HG03460 (cell line): Measurements from ENCODE around the gene GUCA1A.

Experiments
- ATAC-seq: cut with Tn5 transposase; IDR thresholded peaks from one replicate; pipeline ENCODE4 v1.9.1; 2021; ENCODE audit not compliant: unreplicated experiment

Gene GUCA1A

DNA sequence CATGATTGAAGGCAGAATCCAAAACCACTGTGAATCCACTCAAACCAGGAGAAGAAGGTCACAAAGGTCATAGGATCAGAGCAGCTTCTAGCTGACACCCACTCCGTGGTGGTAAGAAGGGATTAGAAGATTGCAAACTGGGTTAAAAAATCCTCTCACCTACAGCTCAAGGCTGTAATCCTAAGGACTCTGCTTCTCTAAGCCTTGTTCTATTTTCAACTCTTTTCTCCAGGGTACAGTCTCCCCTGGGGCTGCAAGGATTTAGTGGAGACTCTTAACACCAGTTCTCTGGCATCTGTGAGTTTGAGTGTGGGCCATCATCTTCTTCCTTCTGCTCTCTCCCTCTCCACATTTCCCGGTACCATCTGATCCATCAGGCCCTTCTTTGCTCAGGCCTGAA is at the start of gene GUCA1A:
Gene GUCA1A, plus strand, starts transcription at position 264 of the 400 bp plus-strand sequence. CDS start 250 bp downstream, outside the sequence.
- ATAC-seq: no peak

GRCh38 chr6:42123379-42124103 is 49.6 kb upstream of the GUCA1A start:
- no peak for ATAC-seq

DNA sequence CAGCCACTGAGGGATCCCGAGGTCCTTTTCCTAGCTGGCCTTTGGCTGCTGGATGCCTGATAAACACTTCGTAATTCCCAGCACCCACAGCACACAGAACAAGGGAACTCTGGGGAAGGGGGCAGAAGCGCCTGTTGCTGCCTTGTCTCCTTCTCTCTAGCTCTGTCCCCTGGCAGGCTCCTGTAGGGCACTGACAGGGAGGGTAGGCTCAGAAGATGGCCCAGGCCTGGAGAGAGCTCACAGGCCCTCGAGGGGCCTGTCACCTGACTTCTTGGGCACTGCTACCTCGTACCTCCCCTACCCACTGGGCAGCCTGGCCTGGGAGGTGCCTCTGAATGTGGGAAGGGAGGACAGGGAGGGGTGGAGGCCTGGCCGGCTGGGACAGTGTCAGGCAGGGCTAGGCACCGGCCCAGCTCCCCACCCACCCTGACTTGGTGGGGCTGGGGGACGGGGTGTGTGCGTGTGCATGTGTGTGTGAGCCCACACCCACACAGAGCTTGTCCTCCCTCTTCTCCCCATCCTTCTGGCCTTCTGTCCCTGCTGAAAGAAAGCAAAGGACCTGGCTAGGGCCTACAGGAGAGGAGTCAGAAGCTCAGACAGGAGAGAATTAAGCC is 48.8 kb upstream of the GUCA1A start:
- no peak for ATAC-seq

DNA sequence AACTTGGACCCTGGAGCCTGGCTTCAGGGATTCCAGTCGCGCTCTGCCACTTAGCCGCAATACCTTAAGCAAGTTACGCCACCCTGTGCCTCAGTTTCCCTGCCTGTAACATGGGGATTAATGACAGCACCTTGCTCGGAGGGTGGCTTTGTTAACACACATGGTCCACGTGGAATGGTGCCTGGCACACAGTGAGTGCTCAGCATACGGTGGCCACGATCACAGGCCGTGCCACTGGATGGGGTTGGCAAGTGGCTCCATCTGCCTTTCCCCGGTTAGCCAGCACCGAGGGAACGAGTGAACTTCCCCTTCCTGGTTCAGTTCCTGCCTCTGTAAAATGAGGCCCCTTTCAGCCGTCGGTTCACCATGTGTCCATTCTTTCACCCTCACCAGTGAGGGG is 47.9 kb upstream of the GUCA1A start:
- no peak for ATAC-seq

- ATAC-seq: no peak
Measured at GRCh38 chr6:42125663-42126062, 47.5 kb upstream of the GUCA1A start.

DNA sequence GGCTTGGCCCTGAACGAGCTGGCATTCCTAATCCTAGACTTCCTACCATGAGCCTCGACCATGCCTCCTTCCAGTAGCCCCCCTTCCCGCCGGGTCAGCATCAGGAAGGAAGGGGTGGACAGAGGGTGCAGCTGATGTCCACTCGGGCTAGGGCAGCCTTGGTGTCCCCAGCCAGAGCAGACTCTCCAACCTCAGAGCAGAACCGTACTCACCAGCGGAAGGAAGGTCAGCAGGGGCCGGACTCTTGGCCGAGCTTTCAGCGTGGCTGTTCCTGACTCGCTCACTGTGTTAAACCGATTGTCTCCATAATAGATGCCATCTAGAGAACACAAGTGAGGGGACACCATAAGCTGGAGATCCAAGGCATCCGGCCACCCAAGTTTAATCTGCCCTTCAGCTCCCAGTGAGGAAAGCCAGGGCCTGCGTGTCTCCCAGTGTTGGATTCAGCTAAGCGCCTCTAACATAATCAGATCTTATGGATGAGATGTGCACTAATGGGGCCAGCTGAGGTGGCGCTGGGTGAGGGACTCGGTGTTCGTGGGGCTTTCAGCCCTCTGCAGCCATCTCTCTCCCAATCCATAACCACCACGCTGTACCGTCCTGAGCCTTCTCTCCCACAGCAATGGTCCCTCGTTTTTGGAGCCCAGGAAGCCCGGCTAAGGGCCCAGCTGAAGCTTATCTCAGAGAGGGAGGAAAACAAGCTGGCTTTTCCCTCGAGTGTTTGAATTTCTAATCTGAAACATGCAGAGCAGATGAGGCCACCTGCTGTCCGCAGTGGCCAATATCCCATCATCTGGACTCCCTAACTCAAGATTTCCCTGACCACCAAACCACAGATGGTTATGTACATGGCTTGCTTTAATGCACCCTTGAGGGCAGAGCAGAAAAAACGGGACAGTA is 44.5 kb upstream of the GUCA1A start:
- ATAC-seq: no peak

DNA sequence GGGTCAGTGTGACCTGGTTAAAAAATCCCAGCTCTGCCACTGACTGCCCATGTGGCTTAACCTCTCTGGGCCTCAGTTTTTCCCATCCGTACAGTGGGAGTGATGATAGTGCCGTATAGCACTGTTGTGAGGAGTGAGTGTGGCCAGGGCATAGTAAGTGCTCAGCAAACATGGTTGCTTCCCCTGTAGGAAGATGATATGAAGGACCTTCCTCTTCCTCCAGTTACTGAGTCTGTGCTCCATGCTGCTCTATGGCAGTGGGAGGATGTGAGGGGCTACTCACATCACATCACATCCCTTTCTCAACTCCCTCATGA is 43.8 kb upstream of the GUCA1A start:
- ATAC-seq: no peak

GRCh38 chr6:42131531-42131930 is 41.6 kb upstream of the GUCA1A start:
- ATAC-seq: no peak

DNA sequence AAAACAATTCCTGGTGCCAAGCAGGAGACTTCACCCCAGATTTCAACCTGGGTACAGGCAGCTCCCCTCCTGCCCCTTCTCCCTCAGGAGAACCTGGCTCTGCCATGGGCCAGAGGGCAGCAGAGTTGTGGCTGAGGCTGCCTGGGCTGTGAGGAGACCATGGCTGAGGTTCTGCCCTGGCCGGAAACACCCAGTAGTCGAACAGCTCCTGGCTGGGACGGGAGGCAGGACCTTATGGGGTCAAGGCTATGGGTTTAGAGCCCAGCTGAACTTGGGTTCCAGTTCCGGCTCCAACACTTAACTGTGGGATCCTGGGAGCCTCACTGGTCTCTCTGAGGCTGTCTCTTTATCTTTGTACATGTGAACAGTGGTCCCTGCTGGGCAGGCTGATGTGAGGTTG is 39.2 kb upstream of the GUCA1A start:
- no peak for ATAC-seq

GRCh38 chr6:42135161-42135560 is 38.0 kb upstream of the GUCA1A start:
- ATAC-seq: no peak

GRCh38 chr6:42135722-42136121 is 37.4 kb upstream of the GUCA1A start:
- ATAC-seq: no peak

DNA sequence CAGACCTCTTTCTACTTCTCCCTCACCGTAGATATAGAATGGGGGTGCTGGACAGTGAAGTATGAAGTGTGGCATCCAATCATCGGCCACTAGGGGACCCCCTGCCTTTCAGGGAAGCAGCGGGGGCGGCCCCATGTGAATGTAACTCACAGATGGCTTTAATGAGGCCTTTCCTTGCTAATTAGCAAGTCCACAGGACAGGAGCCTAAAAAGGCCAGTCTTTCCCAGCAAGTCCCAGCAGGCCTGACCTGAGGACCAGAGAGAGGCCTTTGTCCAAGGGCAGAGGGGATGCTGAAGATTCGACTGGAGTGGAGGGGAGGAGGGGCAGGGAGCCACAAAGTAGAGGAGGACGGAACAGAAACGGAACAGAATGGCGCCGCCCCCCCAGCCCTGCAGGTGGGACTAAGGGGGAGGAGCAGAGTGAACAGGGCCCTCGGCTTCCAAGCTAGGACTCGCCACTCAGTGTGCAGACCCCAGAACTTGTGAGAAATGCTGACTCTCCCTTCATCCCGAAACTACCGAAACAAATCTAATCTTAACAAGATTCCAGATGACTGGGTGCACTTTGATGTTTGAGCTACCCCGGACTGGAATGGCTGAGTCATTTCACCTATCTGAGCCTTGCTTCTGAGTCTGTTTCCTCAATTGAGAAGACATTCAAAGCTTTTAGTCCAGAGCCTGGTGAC is 36.5 kb upstream of the GUCA1A start:
- ATAC-seq: no peak

DNA sequence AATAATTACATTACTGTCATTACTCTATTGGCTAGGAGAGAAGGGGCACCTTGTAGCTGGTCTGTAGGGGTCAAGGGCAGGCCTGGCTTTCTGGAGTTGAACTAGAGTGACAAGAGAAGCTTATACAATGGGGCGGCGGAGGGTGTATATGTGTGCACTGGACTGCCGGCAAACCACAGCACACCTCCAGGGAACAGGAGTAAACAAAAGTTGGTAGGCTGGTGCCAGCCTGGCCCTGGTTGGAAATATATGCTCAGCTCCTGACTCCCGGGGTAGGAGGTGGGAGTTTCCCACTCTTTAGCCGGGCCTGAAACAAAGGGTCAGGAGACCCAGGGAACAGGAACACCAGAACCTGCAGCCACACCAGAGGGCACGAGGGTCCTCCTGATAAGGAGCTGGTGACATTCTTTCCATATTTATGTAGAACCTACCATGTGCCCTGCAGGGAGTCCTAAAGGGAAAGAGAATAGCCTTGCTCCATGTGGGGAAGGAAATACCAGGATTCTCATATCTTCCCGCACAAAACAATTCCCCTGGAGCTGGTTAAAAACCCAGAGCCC is 35.9 kb upstream of the GUCA1A start:
- no peak for ATAC-seq

DNA sequence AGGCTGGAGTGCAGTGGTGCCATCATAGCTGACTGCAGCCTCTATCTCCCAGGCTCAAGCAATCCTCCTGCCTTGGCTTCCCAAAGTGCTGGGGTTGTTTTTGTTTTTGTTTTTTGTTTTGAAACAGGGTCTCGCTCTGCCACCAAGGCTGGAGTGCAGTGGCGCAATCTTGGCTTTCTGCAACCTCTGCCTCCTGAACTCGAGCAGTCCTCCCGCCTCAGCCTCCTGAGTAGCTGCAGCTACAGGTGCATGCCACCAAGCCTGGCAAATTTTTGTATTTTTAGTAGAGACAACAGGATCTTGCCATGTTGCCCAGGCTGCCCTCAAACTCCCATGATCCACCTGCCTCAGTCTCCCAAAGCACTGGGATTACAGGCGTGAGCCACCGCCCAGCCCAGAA is 35.0 kb upstream of the GUCA1A start:
- ATAC-seq: no peak

DNA sequence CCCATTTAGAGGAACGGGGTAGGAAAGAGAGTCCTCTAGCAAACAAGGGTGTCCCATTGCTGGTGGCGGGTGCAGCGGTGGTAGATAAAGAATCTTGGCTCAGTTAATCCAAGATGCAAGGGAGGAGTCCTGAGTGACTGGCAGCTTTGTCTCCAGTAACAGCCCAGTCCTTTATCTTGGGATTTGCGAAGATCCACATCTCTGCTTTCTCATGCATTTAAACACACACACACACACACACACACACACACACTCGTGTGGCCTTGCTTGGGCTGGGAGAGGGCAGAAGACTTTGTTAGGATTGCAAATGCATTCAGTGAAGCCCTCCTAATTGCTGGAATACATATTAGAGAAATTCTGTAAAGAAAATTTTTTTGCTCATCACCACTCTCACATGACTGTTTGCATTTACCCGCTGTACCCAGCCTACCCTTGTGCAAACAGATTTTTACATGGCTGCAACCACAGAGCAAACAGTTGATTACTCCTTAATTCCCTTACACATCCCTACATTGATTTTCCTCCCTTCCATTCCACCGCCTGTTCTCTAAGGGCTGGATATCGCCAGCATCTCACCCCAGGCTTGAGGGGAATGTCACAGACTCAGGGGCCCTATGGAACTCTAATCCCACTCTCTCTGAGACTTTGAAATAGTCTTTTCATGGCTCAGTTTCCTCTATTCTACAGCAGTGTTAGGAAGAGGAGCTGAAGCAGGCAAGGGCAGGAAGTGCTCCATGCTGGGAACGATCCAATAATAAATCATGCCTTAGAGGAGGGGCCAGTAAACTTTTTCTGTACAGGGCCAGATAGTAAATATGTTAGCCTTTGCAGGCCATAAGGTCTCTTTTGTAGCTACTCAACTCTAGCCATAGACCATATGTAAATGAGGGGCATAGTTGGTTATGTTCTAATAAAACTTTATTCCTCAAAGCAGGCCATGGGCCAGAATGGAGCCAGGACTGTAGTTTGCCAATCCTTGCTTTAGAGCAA is 34.2 kb upstream of the GUCA1A start:
- no peak for ATAC-seq

DNA sequence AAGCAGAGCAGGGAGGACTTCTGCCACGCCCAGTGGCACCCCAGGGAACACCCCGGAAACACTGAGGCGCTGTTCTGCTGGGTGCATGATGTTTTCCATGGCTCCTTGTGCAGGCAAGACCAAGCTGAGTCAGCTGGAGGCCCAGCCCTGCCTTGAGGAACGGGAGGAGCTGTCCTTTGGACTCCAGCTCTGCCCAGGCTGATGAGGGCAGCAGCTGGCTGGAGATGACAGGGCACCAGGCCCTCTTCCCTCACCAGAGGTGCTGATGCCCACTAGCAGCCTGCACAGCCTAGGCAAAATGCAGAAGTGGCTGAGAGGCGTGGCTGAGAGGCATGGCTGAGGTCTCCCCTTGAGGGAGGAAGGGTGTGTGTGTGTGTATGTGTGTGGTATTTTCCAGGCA is 33.1 kb upstream of the GUCA1A start:
- no peak for ATAC-seq

DNA sequence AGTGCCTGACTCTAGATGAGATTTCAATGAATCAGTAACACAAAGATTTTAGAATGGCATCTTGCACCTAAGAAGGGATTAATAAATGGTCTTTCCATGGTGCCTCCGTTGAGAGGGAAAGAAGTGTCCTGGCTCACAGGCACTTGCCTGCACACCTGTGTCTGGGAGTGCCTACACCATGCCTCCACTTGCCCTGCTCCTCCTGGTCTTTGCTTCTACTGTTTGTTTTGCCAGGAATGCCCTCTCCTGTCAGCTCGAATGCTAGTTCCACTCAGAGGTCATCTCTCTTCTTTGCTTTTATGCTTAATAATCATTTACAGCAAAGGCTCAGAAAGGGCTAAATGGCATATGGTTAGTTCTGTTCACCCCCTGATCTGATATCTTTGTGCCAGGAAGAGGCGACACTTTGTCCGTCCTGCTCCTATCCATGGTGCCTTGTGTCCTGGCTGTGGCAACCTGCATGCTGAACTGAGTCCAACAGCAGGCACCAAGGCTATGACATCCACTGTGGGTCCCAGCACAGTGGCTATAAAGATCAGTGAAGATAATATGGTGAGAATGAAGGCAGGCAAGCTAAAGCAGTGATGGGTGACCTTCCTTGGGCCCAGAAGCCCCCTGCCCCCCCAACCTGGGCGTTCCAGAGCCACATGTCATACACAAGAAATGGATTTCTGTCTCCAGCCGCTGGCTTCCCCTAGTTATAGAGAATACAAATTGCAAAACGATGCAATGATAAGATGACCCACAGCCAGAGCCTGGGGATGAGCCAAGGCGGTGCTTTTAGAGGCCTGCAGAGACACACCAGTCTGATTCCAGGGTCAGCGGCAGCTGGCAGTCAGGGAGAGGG is 32.2 kb upstream of the GUCA1A start:
- no peak for ATAC-seq

- ATAC-seq: no peak
Measured at GRCh38 chr6:42141603-42142117, 31.5 kb upstream of the GUCA1A start.
